GM20431 (cell line): ENCODE results near the gene TPST2.

Experiments used
- in situ Hi-C: fragments of 300-500 bp; cut with MseI, MboI; formaldehyde crosslinking; loops from one replicate; pipeline ENCODE4 v1.15.0; 2020; ENCODE audit warnings: low sequenced_read_pairs; ENCODE audit not compliant: unreplicated experiment

Gene TPST2

DNA sequence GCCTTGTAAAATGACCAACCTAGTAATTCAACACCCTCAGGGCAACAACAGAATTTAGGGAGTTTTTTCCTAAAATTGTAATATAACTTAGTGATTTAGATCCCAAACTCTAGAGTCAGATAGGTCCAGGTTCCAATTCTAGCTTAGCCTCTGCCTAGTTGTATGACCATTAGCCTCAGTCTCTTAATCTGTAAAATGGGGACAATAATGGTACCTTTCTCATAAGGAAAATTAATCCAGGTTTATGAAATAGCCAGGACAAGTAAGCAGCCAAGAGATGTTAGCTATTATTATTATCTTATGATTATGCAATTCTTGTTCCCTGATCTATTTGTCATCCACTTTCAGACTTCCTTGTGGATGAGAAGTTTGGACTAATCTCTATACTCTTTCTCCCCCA, 81.8 kb downstream of the TPST2 start:
- in situ Hi-C loops, result no loop called here

DNA sequence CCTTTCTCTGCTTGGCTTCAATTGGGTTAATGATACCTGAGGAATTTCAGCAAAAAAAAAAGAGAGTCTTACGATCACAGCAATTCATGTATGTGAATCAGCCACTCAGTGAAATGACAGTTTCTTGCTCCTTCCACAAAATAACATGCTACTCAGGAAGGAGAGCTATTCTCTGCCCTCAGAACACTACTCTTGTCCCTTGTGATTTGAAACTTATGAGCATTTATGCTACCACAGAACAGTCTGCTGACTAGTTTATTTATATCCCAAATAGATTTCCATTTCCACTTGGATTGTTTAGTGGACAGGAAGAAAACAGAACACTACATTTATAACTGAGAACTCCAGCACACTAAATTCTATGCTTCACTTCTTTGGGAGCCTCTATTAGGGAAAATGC, 86.2 kb downstream of the TPST2 start:
- in situ Hi-C loops, result no loop called here

- in situ Hi-C loops, result no loop called here
Observed at GRCh38 chr22:26502688-26503561, 87.0 kb downstream of the TPST2 start.

DNA sequence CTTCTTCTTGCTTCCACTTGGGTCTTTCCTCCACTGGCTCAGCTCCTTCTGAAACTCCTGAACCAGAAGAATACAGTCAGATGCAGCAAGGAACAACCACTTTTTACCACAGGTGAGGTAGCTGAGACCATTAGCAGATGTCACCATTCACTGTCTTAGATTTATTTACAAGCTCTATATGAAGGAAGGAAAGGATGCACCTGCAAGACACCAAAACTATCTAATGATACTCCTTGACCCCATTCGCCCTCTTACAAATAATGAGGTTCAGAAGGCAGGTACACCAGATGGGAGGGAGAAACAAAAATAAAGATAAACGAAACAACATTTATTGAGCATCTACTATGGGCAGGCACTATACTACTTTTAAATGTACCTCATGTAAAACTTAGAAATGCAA, 87.9 kb downstream of the TPST2 start:
- in situ Hi-C loops, result no loop called here

DNA sequence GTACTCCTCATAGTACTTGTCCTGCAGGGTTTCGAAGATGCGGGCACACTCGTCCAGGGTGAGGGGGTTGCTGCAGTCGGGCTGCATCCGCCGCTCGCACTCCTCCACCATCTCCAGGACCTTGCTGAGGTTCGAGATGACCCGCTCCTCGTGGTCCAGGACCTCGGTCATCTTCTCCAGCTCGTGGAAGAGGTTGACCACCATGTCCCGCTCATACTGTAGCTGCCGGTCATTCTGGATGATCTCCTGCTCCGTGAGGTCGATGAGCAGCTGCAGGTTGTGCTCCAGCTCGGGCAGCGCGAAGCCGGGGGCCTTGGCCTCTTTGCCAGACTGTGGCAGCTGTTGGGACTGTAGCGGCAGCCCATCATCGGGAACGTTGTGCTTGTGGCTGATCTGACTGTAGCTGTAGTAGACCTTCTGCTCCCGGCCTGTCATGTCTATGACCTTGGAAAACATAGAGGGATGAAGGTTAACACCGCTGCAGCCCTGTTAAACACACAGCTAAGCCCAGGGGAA, 90.7 kb downstream of the TPST2 start:
- in situ Hi-C loops, result no loop called here

DNA sequence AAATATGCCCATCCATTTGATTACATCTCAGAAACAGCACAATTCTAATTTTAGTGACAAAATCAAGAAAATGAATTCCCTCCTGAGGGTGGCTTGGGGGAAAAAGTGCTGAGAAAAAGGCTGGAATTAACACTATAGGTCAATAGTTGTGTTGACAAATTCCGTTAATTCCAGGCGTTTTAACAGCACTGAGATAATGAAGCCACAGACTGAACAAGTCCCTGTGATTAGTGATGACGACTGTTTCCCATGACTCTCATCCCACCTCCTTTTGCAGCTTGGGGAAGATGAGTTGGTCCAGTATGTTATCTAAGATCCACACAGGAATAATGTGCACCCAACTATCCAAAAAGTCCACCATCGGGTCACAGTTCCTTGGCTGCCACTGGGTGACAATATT, 93.5 kb downstream of the TPST2 start:
- in situ Hi-C loops, result no loop called here

DNA sequence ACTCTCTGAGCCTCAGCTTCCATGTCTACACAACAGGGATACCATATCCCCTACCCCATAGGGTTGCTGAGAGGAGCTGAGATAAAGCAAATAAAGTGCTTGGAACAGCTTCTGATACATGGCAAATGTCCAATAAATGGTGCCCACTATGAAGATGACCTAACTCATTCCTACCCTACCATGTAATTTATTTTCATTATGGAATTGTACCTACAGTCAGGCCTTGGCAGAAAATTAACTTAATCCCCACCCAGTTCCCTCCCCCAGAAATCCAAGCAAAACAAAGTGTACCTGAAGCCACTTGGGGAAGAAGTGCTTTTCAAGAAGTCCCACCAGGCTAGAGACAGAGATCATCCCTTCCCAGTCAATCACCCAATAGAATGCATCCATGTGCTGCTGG, 95.4 kb downstream of the TPST2 start:
- in situ Hi-C loops, result no loop called here

GRCh38 chr22:26492220-26492619, 97.7 kb downstream of the TPST2 start:
- in situ Hi-C loops, result no loop called here

DNA sequence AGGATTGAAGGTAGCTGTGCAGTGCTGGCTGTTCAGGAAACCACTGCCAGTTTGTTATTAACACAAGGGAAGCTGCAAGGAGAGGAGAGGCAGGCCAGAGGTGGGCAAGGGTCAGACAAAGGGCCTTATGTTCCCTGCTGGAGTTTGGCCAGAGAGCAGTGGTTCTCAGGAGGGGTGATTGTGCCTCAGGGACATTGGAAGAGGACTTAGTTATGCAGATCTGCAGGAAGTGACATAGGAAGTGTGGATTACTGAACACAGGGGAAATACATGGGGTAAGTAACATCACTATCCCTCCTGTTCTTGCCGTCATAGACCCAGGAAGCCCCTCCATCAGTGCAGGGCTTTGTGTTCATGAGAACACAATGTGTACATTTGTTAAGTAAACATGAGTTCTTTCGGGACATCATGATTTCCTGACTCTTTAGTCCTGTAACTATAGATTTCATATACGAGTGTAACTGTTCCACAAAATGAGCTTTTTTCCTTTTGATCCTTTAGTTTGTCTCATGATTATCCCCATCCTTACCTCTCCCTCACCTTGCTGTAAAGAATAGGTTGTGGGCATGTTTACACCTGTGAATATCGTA, 100.4 kb downstream of the TPST2 start:
- in situ Hi-C loops, result no loop called here

DNA sequence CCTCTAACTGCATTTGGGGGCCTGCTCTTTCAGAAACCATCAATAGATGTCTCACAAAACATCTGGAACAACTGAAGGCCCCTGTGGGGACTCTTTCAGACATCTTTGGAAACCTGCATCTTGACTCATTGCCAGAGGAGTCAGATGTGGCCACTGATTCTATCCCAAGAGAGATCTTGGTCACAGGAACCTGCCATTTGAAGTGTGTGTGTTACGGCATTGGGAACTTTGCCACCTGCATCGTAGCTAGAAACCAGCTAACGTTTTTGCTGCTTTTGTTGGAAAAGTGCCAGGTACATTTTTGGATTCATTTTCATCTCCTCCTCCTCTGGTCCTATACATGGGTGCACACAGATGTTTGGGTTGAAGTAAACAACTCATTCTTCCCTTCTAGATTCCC, 101.9 kb downstream of the TPST2 start:
- in situ Hi-C loops, result no loop called here

- in situ Hi-C loops, result no loop called here
Observed at GRCh38 chr22:26486394-26486793, 103.5 kb downstream of the TPST2 start.

DNA sequence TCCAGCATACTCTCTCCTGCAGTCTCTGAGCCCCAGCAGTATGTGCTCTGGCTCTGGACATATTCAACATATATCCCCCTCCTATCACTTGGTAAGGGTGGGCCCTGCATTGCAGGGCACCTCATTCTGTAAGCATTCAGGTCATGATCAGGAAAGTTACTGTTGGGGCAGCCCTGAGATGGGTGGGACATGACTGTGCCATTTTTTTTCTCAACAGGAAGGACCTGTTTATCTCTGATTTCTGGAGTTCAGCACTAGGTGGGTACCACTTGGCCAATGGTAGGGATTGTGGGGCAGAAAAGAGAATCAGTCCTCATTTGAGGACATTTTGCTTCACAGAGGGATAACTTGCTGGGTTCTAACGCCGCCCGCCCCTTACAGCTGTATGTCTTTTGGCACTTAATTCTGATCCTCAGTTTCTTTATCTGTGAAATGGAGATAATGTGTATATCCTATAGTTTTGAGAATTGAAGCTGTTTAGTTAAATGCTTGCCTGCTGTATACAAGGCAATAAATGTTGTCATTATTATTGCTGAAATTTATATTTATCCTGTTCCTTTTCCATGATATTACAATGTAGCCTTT, 104.0 kb downstream of the TPST2 start:
- in situ Hi-C loops, result no loop called here

GRCh38 chr22:26485013-26485412, 104.9 kb downstream of the TPST2 start:
- in situ Hi-C loops, result no loop called here

- in situ Hi-C loops, result no loop called here
Observed at GRCh38 chr22:26484360-26484706, 105.6 kb downstream of the TPST2 start.

DNA sequence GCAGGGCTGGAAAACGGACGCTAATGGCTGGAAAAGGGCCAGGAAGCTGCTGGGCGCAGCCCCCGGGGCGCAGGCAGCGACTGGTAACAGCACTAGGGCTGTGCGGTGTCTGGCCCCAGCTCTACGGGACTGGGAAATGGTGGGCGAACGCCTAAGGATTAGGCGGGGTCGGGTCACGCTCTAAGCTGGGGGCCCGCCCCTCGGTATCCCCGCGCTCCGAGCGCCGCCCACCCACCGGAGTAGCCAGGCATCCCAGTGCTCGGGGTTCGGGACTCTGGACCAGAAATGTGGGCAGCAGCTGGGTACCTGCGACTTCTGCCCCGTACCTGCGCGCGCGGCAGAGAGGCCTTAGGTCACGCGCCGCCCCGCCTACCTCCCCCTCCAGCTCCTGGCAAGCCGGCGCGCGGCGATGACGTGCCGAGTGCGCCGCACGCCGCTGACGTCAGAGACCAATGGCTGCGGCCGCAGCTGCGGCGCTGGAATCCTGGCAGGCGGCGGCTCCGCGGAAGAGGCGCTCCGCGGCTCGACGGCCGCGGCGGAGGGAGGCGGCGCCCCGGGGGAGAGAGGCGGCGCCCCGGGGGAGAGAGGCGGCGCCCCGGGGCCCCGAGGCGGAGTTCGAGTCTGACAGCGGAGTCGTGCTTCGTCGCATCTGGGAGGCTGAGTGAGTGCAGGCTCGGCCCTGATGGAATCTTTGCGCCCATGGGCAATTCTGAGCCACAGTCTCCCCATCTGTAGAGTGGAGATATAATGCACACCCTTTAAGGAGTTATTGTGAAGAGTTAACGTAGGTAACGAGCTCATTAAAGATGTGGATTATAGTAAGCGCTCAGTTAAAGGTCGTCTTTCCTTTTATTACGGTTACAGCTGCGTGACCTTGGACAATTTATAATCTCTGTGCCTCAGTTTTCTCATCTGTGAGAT, 106.2 kb downstream of the TPST2 start, which contains the start of the genes HPS4 and SRRD:
HPS4 (minus strand) TSS at position 345 of the 921 bp plus-strand sequence. CDS start 2,021 bp downstream, outside the sequence.
SRRD (plus strand) TSS at position 439 of the 921 bp plus-strand sequence; CDS start at position 453, 14 bp downstream.
- in situ Hi-C loops, result no loop called here

GRCh38 chr22:26483043-26483438, 106.9 kb downstream of the TPST2 start:
- in situ Hi-C loops, result no loop called here

- in situ Hi-C loops, result no loop called here
Observed at GRCh38 chr22:26482161-26482560, 107.8 kb downstream of the TPST2 start.

GRCh38 chr22:26481694-26482093, 108.2 kb downstream of the TPST2 start:
- in situ Hi-C loops, result no loop called here

DNA sequence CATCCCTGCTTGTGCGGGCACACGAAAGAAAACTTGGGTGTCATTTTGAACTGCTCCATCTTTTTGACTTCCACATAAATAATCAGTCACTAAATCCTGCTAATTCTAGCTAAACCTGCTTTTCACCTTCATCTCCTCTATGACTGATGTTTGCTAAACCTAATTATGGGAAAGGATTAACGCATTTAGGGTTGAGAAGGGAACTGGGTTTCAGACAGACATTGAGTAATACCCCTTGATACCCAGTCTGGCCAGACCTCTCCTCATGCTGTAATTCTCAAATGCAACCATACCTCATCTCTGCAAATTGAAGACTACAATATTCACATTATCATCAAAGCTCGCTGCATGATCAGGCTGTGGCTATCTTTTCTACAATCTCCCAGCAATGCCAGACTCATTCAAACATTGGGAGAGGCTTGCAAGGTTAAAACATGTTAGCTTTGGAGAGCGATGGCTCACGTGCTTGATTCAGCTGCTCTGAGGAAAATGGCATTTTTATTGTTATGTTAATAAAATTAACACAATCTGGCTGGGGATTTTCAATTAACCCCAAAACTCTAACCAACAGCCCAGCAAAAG, 108.7 kb downstream of the TPST2 start:
- in situ Hi-C loops, result no loop called here

DNA sequence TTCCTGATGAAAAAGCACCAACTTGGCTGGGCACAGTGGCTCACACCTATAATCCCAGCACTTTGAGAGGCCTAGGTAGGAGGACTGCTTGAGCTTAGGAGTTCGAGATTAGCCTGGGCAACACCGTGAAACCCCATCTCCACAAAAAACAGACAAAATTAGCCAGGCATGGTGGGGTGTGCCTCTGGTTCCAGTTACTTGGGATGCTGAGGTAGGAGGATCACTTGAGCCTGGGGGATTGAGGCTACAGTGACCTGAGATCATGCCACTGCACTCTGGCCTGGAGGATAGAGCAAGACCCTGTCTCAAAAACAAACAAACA, 109.4 kb downstream of the TPST2 start:
- in situ Hi-C loops, result no loop called here
